MM.1S (cell line): ENCODE results near the gene NDFIP2.

Experiments used
- DNase-seq: peaks from one replicate; pipeline ENCODE4 v3.0.0-alpha.2; 2015
- H2AFZ ChIP-seq: fragments of 300-600 bp; sonication (generic); 2 replicates; pipeline ENCODE4 v1.6.0; 2016; ENCODE audit warnings: antibody characterized with exemption, low read length
- H3F3A ChIP-seq: fragments of 300-600 bp; sonication (generic); 2 replicates; pipeline ENCODE4 v1.6.1; 2016; ENCODE audit warnings: mild to moderate bottlenecking, antibody characterized with exemption, low read length, moderate library complexity, mixed read lengths; ENCODE audit not compliant: insufficient read depth
- H3K27ac ChIP-seq: fragments of 300-600 bp; sonication (generic); 2 replicates; pipeline ENCODE4 v1.5.1; 2016; ENCODE audit warnings: mild to moderate bottlenecking, low read length
- H3K27me3 ChIP-seq: fragments of 300-600 bp; sonication (generic); replicated peaks from 2 replicates; pipeline ENCODE4 v1.6.0; 2016; ENCODE audit warnings: low read length; ENCODE audit not compliant: insufficient read depth
- H3K36me3 ChIP-seq: fragments of 300-600 bp; sonication (generic); replicated peaks from 2 replicates; pipeline ENCODE4 v1.6.1; 2016; ENCODE audit warnings: mild to moderate bottlenecking, low read length, mixed read lengths; ENCODE audit not compliant: insufficient read depth
- H3K4me1 ChIP-seq: fragments of 300-600 bp; sonication (generic); 2 replicates; pipeline ENCODE4 v1.6.1; 2016; ENCODE audit warnings: low read length, mixed read lengths
- H3K4me2 ChIP-seq: fragments of 300-600 bp; sonication (generic); 2 replicates; pipeline ENCODE4 v1.6.0; 2016; ENCODE audit warnings: low read depth, low read length
- H3K4me3 ChIP-seq: fragments of 300-600 bp; sonication (generic); 2 replicates; pipeline ENCODE4 v1.5.1; 2016; ENCODE audit warnings: low read length, mixed read lengths
- H3K79me2 ChIP-seq: fragments of 300-600 bp; sonication (generic); 2 replicates; pipeline ENCODE4 v1.6.1; 2016; ENCODE audit warnings: mixed run types, low read length, mixed read lengths
- H3K9ac ChIP-seq: fragments of 300-600 bp; sonication (generic); 2 replicates; pipeline ENCODE4 v1.6.1; 2016; ENCODE audit warnings: low read length, mixed read lengths
- H3K9me2 ChIP-seq: fragments of 300-600 bp; sonication (generic); replicated peaks from 2 replicates; pipeline ENCODE4 v1.6.1; 2016; ENCODE audit warnings: mild to moderate bottlenecking, low read length, mixed read lengths; ENCODE audit not compliant: insufficient read depth
- H3K9me3 ChIP-seq: fragments of 300-600 bp; sonication (generic); replicated peaks from 2 replicates; pipeline ENCODE4 v1.6.1; 2016; ENCODE audit warnings: mild to moderate bottlenecking, low read length, mixed read lengths; ENCODE audit not compliant: insufficient read depth
- H4K20me1 ChIP-seq: fragments of 300-600 bp; sonication (generic); 2 replicates; pipeline ENCODE4 v1.6.1; 2016; ENCODE audit warnings: mild to moderate bottlenecking, low read length, moderate library complexity, mixed read lengths; ENCODE audit not compliant: insufficient read depth
- EZH2 ChIP-seq: fragments of 300-600 bp; sonication (generic); optimal IDR thresholded peaks from 2 replicates; pipeline ENCODE3; 2017; ENCODE audit warnings: low read depth, mild to moderate bottlenecking, antibody characterized with exemption, low read length, mixed read lengths
- EZH2phosphoT487 ChIP-seq: fragments of 300-600 bp; sonication (generic); IDR thresholded peaks from 2 replicates; pipeline ENCODE4 v1.6.1; 2018; ENCODE audit warnings: antibody characterized with exemption, low read length
- TF ChIP-seq, protein P1 (sequence below): fragments of 300-600 bp; sonication (generic); IDR thresholded peaks from 2 replicates; pipeline ENCODE4 v1.5.1; 2016; ENCODE audit warnings: antibody characterized with exemption, low read length, mixed read lengths

The NDFIP2 gene

GRCh38 chr13:79528356-79528755, 47.4 kb downstream of the NDFIP2 start:
- H3K27me3 ChIP-seq: no peaks in the 10 kb centered on the region
- no peak overlapping the region for H3K9ac ChIP-seq
- H3K9me3 ChIP-seq: no peaks in the 10 kb centered on the region
- 0 out of 2 replicates have a peak, but pooled peaks cover 5% of the 10 kb centered on the region for H3K36me3 ChIP-seq
- no peaks in the 10 kb centered on the region for H3F3A ChIP-seq
- no peaks in the 10 kb centered on the region for H4K20me1 ChIP-seq
- no peak overlapping the region for H2AFZ ChIP-seq
- H3K4me2 ChIP-seq: no peak overlapping the region
- no peaks in the 10 kb centered on the region for H3K4me1 ChIP-seq
- no peak for DNase-seq
- no peaks in the 10 kb centered on the region for H3K79me2 ChIP-seq
- TF ChIP-seq EZH2phosphoT487: no peak
- TF ChIP-seq EZH2: no peak
- TF ChIP-seq, protein P1, sequence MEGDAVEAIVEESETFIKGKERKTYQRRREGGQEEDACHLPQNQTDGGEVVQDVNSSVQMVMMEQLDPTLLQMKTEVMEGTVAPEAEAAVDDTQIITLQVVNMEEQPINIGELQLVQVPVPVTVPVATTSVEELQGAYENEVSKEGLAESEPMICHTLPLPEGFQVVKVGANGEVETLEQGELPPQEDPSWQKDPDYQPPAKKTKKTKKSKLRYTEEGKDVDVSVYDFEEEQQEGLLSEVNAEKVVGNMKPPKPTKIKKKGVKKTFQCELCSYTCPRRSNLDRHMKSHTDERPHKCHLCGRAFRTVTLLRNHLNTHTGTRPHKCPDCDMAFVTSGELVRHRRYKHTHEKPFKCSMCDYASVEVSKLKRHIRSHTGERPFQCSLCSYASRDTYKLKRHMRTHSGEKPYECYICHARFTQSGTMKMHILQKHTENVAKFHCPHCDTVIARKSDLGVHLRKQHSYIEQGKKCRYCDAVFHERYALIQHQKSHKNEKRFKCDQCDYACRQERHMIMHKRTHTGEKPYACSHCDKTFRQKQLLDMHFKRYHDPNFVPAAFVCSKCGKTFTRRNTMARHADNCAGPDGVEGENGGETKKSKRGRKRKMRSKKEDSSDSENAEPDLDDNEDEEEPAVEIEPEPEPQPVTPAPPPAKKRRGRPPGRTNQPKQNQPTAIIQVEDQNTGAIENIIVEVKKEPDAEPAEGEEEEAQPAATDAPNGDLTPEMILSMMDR: no peak
- H3K4me3 ChIP-seq: no peak overlapping the region
- H3K9me2 ChIP-seq: no peaks in the 10 kb centered on the region
- H3K27ac ChIP-seq: no peak overlapping the region

DNA sequence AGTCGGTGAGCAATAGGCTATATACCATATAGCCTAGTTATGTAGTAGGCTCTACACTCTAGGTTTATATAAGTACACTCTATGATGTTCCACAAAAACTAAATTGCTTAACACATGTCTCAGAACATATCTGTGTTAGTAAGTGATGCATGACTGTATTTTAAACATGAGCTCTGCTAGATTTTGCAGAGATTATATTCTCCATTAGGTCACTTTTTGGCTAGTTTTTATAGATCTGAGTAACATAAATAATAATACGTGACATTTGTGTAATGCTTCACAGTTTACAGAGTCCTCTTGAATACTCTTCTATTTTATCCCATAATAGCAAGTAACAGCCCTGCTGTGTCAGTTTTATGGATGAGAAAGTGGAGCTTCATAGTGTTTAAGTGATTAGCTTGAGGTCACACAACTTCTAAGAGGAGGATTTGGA, 47.8 kb downstream of the NDFIP2 start:
- Histone ChIP-seq H3K27ac (no peak overlapping the region), H4K20me1 (no peaks in the 10 kb centered on the region), H3K27me3 (no peaks in the 10 kb centered on the region), H3K9me3 (no peaks in the 10 kb centered on the region), H2AFZ (no peak overlapping the region), H3K4me3 (no peak overlapping the region), H3K36me3 (0 out of 2 replicates have a peak, but pooled peaks cover 5% of the 10 kb centered on the region), H3K9me2 (no peaks in the 10 kb centered on the region), H3K79me2 (no peaks in the 10 kb centered on the region), H3K9ac (no peak overlapping the region), H3F3A (no peaks in the 10 kb centered on the region), H3K4me1 (no peaks in the 10 kb centered on the region), H3K4me2 (no peak overlapping the region)
- DNase-seq: no peak
- TF ChIP-seq EZH2: no peak
- no peak for TF ChIP-seq EZH2phosphoT487
- TF ChIP-seq, protein P1: no peak

GRCh38 chr13:79529817-79530216, 48.9 kb downstream of the NDFIP2 start:
- 0 out of 2 replicates have a peak, but pooled peaks cover 5% of the 10 kb centered on the region for H3K36me3 ChIP-seq
- no peaks in the 10 kb centered on the region for H3F3A ChIP-seq
- no peak overlapping the region for H3K9ac ChIP-seq
- no peak overlapping the region for H3K4me2 ChIP-seq
- H3K27ac ChIP-seq: no peak overlapping the region
- TF ChIP-seq, protein P1: no peak
- no peak for TF ChIP-seq EZH2phosphoT487
- no peak for TF ChIP-seq EZH2
- no peaks in the 10 kb centered on the region for H3K79me2 ChIP-seq
- no peaks in the 10 kb centered on the region for H3K4me1 ChIP-seq
- H3K9me2 ChIP-seq: no peaks in the 10 kb centered on the region
- H4K20me1 ChIP-seq: no peaks in the 10 kb centered on the region
- H3K4me3 ChIP-seq: no peak overlapping the region
- DNase-seq: no peak
- no peak overlapping the region for H2AFZ ChIP-seq
- H3K9me3 ChIP-seq: no peaks in the 10 kb centered on the region
- no peaks in the 10 kb centered on the region for H3K27me3 ChIP-seq
